ENCODE results near the gene PDP2.

DNA sequence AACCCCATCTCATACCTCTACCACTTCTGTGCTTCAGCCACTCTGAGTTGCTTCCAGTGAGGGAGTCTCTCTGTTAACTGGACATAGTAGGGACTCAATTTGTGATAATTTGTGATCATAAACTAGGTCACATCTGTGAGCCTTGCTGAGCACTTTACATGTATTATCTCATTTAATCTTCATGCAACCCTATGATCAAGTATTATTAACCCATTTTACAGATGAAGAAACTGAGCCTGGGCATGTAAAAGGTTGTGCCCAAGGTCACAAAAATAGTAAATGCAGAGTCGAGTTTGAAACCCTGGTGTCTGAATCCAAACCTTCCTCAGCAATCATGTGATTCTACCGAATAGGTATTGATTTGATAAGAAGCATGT, 18.6 kb downstream of the PDP2 start:
- TF ChIP-seq, protein P1, sequence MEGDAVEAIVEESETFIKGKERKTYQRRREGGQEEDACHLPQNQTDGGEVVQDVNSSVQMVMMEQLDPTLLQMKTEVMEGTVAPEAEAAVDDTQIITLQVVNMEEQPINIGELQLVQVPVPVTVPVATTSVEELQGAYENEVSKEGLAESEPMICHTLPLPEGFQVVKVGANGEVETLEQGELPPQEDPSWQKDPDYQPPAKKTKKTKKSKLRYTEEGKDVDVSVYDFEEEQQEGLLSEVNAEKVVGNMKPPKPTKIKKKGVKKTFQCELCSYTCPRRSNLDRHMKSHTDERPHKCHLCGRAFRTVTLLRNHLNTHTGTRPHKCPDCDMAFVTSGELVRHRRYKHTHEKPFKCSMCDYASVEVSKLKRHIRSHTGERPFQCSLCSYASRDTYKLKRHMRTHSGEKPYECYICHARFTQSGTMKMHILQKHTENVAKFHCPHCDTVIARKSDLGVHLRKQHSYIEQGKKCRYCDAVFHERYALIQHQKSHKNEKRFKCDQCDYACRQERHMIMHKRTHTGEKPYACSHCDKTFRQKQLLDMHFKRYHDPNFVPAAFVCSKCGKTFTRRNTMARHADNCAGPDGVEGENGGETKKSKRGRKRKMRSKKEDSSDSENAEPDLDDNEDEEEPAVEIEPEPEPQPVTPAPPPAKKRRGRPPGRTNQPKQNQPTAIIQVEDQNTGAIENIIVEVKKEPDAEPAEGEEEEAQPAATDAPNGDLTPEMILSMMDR (conservative IDR thresholded peaks at IDR 0.05; ENCODE audit: low read depth, low read length) = no peak
- TF ChIP-seq POLR2A (IDR thresholded peaks at IDR 0.05; ENCODE audit: low read depth, low read length) (no peak), RAD21 (IDR thresholded peaks at IDR 0.05; ENCODE audit: low read length) (no peak), CHD1 (IDR thresholded peaks at IDR 0.05; ENCODE audit: low read depth, low read length) (no peak), BHLHE40 (IDR thresholded peaks at IDR 0.05; ENCODE audit: low read depth, low read length) (no peak), MXI1 (IDR thresholded peaks at IDR 0.05; ENCODE audit: borderline replicate concordance, low read depth, low read length) (no peak), RCOR1 (IDR thresholded peaks at IDR 0.05; ENCODE audit: insufficient replicate concordance, low read length) (no peak)
- TF ChIP-seq, protein P2, sequence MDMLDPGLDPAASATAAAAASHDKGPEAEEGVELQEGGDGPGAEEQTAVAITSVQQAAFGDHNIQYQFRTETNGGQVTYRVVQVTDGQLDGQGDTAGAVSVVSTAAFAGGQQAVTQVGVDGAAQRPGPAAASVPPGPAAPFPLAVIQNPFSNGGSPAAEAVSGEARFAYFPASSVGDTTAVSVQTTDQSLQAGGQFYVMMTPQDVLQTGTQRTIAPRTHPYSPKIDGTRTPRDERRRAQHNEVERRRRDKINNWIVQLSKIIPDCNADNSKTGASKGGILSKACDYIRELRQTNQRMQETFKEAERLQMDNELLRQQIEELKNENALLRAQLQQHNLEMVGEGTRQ (IDR thresholded peaks at IDR 0.05; ENCODE audit: low read depth, low read length) = no peak
